OCI-LY3 (cell line): Measurements from ENCODE around the gene PPCS.

Experiments
- H2AFZ ChIP-seq: fragments of 200-600, 300-600 bp; shearing (Covaris generic); 2 replicates; pipeline ENCODE4 v1.6.0; 2014; ENCODE audit warnings: antibody characterized with exemption, low read depth, low read length
- H3K27ac ChIP-seq: fragments of 200-600, 300-600 bp; sonication (generic); 2 replicates; pipeline ENCODE4 v1.5.1; 2014; ENCODE audit warnings: mild to moderate bottlenecking, low read length, moderate library complexity, mixed read lengths
- H3K27me3 ChIP-seq: fragments of 200-600, 300-600 bp; sonication (generic); 2 replicates; pipeline ENCODE4 v1.6.1; 2014; ENCODE audit warnings: low read depth, low read length, mixed read lengths
- H3K36me3 ChIP-seq: fragments of 200-600, 300-600 bp; sonication (generic); replicated peaks from 2 replicates; pipeline ENCODE3; 2014; ENCODE audit warnings: low read depth, low read length, mixed read lengths
- H3K4me1 ChIP-seq: fragments of 300-600, 200-600 bp; sonication (generic); 2 replicates; pipeline ENCODE4 v1.6.1; 2014; ENCODE audit warnings: low read length, mixed read lengths
- H3K4me2 ChIP-seq: fragments of 200-600, 300-600 bp; sonication (generic); 2 replicates; pipeline ENCODE4 v1.6.1; 2014; ENCODE audit warnings: low read length, mixed read lengths
- H3K4me3 ChIP-seq: fragments of 300-600, 200-600 bp; sonication (generic); 2 replicates; pipeline ENCODE4 v1.5.1; 2014; ENCODE audit warnings: antibody characterized with exemption, mild to moderate bottlenecking, low read length, moderate library complexity
- H3K79me2 ChIP-seq: fragments of 300-600, 200-600 bp; shearing (Covaris generic); 2 replicates; pipeline ENCODE4 v1.6.1; 2014; ENCODE audit warnings: mild to moderate bottlenecking, low read length, mixed read lengths
- H3K9ac ChIP-seq: fragments of 300-600, 200-600 bp; shearing (Covaris generic); 2 replicates; pipeline ENCODE4 v1.6.0; 2014; ENCODE audit warnings: mild to moderate bottlenecking, low read length, moderate library complexity
- H3K9me3 ChIP-seq: fragments of 200-600, 300-600 bp; shearing (Covaris generic); 2 replicates; pipeline ENCODE4 v1.6.1; 2014; ENCODE audit warnings: low read length, mixed read lengths; ENCODE audit not compliant: insufficient read depth
- H4K20me1 ChIP-seq: fragments of 200-600, 300-600 bp; sonication (generic); 2 replicates; pipeline ENCODE4 v1.6.1; 2016; ENCODE audit warnings: low read length, mixed read lengths; ENCODE audit not compliant: insufficient read depth
- EZH2phosphoT487 ChIP-seq: fragments of 200-600 bp; shearing (Covaris generic); IDR thresholded peaks from 2 replicates; pipeline ENCODE4 v1.6.1; 2018; ENCODE audit warnings: antibody characterized with exemption, mixed run types, low read depth
- TF ChIP-seq, protein P1 (sequence below): fragments of 200-600, 300-600 bp; sonication (generic); IDR thresholded peaks from 2 replicates; pipeline ENCODE4 v1.5.1; 2014; ENCODE audit warnings: antibody characterized with exemption, low read length, low read depth

PPCS gene

DNA sequence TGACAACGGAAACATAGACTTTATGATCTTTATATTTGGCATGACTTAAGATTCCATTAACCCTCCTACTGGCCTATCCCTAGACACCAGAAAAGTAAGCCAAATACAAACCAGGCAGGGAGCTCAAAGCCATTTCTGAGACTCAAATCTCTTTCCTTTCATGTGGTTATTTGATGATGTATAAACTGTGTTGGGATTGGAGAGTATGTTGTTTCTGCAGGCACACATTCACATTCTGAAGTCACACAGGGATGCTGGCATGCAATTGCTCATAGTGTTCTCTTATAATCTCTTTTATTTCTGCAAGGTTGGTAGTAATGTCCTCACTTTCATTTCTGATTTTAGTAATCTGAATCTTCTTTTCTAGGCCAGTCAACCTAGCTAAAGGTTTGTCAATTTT is 6.3 kb upstream of the PPCS start:
- H3K27ac ChIP-seq, result no peak overlapping the region
- no peak overlapping the region for H3K9ac ChIP-seq
- no peak overlapping the region for H3K4me3 ChIP-seq
- no peak overlapping the region for H2AFZ ChIP-seq
- H4K20me1 ChIP-seq, result no peaks in the 10 kb centered on the region
- no peak overlapping the region for H3K4me2 ChIP-seq
- H3K27me3 ChIP-seq, result no peaks in the 10 kb centered on the region
- TF ChIP-seq EZH2phosphoT487, result no peak
- TF ChIP-seq, protein P1, sequence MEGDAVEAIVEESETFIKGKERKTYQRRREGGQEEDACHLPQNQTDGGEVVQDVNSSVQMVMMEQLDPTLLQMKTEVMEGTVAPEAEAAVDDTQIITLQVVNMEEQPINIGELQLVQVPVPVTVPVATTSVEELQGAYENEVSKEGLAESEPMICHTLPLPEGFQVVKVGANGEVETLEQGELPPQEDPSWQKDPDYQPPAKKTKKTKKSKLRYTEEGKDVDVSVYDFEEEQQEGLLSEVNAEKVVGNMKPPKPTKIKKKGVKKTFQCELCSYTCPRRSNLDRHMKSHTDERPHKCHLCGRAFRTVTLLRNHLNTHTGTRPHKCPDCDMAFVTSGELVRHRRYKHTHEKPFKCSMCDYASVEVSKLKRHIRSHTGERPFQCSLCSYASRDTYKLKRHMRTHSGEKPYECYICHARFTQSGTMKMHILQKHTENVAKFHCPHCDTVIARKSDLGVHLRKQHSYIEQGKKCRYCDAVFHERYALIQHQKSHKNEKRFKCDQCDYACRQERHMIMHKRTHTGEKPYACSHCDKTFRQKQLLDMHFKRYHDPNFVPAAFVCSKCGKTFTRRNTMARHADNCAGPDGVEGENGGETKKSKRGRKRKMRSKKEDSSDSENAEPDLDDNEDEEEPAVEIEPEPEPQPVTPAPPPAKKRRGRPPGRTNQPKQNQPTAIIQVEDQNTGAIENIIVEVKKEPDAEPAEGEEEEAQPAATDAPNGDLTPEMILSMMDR, result no peak
- H3K4me1 ChIP-seq, result no peaks in the 10 kb centered on the region
- H3K9me3 ChIP-seq, result no peaks in the 10 kb centered on the region
- H3K36me3 ChIP-seq, result no peaks in the 10 kb centered on the region
- H3K79me2 ChIP-seq, result no peaks in the 10 kb centered on the region

GRCh38 chr1:42453386-42453785 is 3.0 kb upstream of the PPCS start:
- no peak overlapping the region for H3K9ac ChIP-seq
- H3K9me3 ChIP-seq, result no peaks in the 10 kb centered on the region
- no peak overlapping the region for H3K27ac ChIP-seq
- H3K27me3 ChIP-seq, result no peaks in the 10 kb centered on the region
- H3K36me3 ChIP-seq, result peaks cover 6% of the 10 kb centered on the region
- H2AFZ ChIP-seq, result no peak overlapping the region
- H3K4me1 ChIP-seq, result peaks cover 5% of the 10 kb centered on the region
- no peak overlapping the region for H3K4me3 ChIP-seq
- H3K79me2 ChIP-seq, result peaks cover 16% of the 10 kb centered on the region
- TF ChIP-seq EZH2phosphoT487, result no peak
- TF ChIP-seq, protein P1, result no peak
- no peaks in the 10 kb centered on the region for H4K20me1 ChIP-seq
- no peak overlapping the region for H3K4me2 ChIP-seq

DNA sequence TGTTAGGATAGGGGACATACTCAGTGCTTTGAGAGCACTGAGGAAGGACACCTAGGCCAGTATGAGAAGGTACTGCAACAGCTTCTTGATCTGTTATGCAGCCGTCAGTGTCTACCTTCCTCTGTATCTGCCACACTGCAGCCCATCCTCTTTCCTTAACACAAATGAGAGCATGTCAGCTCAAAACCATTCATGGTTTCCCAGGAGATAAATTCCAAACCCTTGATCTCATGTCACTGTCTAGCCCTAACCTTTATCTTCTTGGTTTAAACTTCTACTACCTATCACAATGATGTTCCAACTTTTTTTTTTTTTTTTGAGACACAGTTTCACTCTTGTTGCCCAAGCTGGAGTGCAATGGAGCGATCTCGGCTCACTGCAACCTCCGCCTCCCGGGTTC is 1.9 kb upstream of the PPCS start:
- Histone ChIP-seq H3K4me2 (no peak overlapping the region), H3K27ac (no peak overlapping the region), H4K20me1 (no peaks in the 10 kb centered on the region), H3K27me3 (no peaks in the 10 kb centered on the region), H3K4me3 (no peak overlapping the region), H3K9me3 (no peaks in the 10 kb centered on the region), H3K36me3 (peaks cover 12% of the 10 kb centered on the region), H3K4me1 (peaks cover 5% of the 10 kb centered on the region), H3K79me2 (peaks cover 16% of the 10 kb centered on the region), H3K9ac (no peak overlapping the region), H2AFZ (no peak overlapping the region)
- TF ChIP-seq EZH2phosphoT487, result no peak
- TF ChIP-seq, protein P1, result no peak

- no peaks in the 10 kb centered on the region for H3K9me3 ChIP-seq
Observed at GRCh38 chr1:42456754-42457089, 379 bp downstream of the PPCS start.

More at GRCh38 chr1:42456754-42457089, 379 bp downstream of the PPCS start:
- H3K4me1 ChIP-seq, result peaks cover 5% of the 10 kb centered on the region
- peak overlapping the region; percentile 93 for H3K4me2 ChIP-seq
- no peaks in the 10 kb centered on the region for H3K27me3 ChIP-seq
- H4K20me1 ChIP-seq, result no peaks in the 10 kb centered on the region
- H3K36me3 ChIP-seq, result peaks cover 23% of the 10 kb centered on the region
- peak overlapping the region; percentile 66 for H3K27ac ChIP-seq
- peak overlapping the region; percentile 96 for H3K4me3 ChIP-seq
- H2AFZ ChIP-seq, result peak overlapping the region; percentile 82; the same call in 1 of the 2 replicates
- peaks cover 16% of the 10 kb centered on the region for H3K79me2 ChIP-seq
- peak overlapping the region; percentile 95 for H3K9ac ChIP-seq
- TF ChIP-seq EZH2phosphoT487, result no peak
- TF ChIP-seq, protein P1, result no peak
